HG02588 (cell line): ENCODE measurements around the gene PRR19.

Experiments
- ATAC-seq: cut with Tn5 transposase; IDR thresholded peaks from one replicate; pipeline ENCODE4 v1.9.1; 2021; ENCODE audit warnings: mild to moderate bottlenecking, moderate library complexity; ENCODE audit not compliant: unreplicated experiment

The PRR19 gene

GRCh38 chr19:42294471-42295137, 7.3 kb upstream of the PRR19 start:
- no peak for ATAC-seq

DNA sequence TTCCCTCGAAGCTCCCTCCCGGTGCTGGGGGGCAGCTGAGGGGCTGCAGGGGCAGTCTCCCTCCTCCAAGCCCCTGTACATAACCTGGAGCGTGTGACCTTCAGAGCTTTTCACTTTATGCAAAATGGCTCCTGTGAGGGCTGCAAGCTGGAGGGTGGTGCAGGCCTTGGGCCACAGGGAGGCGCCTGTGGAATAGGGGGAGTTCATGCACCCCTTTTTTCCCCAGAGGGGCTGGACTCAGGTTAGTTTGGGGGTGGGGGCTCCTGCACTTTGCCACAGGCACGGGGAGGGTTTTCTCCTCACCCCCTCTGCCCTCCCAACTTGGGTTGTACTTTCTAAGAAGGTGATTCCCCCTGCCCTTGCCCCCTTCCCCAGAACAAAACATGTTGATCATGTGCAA, 6.6 kb upstream of the PRR19 start:
- no peak for ATAC-seq

GRCh38 chr19:42295831-42296525, 6.0 kb upstream of the PRR19 start:
- peak; percentile 47 for ATAC-seq

- ATAC-seq = no peak
Measured at GRCh38 chr19:42297039-42297438, 4.9 kb upstream of the PRR19 start.

- ATAC-seq = no peak
Measured at GRCh38 chr19:42303101-42303464, 1.2 kb downstream of the PRR19 start.

DNA sequence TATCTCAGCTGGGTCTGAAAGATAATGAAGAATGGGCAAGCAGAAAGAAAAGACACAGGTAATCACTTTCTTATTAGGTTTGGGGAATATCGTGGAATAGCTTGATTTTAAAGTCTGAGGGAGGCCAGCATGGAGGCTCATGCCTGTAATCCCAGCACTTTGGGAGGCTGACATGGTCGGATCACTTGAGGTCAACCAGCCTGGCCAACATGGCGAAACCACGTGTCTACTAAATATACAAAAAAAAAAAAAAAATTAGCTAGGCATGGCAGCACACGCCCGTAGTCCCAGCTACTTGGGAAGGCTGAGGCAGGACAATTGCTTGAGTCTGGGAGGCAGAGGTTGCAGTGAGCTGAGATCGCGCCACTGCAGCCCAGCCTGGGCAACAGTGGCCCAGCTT, 1.9 kb downstream of the PRR19 start:
- ATAC-seq = no peak

- ATAC-seq = no peak
Measured at GRCh38 chr19:42306646-42307045, 4.7 kb downstream of the PRR19 start.

DNA sequence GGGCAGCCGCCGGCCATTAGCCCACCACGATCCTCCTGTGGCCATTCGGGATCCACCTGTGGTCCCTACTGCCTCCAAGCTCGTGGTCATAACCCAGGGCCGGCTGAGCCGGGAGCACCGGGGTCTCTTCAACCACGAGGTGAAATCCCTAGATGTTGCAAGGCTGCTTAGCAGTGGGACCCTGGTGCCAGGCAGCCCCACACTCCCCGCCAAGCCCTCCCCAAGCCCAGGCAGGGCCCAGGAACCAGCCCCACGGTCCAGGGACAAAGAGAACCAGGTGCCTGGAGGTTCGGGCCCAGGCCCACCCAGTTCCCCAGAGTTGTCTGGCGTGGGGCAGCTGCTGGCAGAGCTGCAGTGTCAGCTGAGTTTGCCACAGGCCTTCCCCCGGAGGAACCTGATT, 7.8 kb downstream of the PRR19 start:
- ATAC-seq = no peak

DNA sequence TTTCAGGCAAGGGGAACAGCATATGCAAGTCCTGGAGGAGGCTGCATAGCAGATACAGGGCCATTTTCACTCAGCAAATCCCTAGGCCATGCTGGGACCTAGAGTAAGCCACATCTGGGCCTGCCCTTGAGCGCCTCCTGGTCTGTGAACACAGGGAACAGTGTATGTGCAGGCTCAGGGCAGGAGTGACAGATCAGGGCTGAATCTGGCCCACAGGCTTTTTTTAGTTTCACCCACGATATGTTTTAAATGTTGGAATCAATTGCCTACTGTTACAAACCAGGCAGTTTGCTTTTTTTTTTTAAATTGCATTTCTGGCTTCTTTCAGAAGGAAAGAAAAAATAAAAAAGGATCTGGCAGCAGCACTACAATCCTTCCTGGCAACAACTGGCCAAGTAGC, 9.7 kb downstream of the PRR19 start:
- no peak for ATAC-seq

DNA sequence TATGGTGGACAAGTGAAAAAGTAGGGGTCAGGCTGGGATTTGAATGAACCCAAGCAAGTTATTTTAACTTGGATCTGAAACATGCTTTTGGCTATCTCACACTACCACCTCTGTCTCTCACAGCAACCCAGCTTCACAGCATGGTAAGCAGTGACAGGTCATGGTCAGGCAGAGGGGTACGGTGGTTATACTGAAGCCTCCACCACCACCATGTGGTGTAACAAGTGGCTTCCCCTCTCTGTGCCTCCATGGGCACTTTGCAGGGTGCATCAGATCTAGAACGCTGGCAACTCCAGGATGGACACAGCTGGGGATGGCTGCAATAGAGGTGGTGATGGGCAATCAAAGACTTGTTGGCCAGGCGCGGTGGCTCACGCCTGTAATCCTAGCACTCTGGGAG, 10.4 kb downstream of the PRR19 start:
- no peak for ATAC-seq

- no peak for ATAC-seq
Measured at GRCh38 chr19:42313096-42313839, 11.3 kb downstream of the PRR19 start, which contains the start of gene TMEM145. TMEM145 (plus strand) TSS chr19:42313309; CDS start chr19:42313377, 68 bp downstream.

- ATAC-seq = no peak
Measured at GRCh38 chr19:42313840-42314755, 12.2 kb downstream of the PRR19 start.

GRCh38 chr19:42315024-42315423, 13.1 kb downstream of the PRR19 start:
- ATAC-seq = no peak

- no peak for ATAC-seq
Measured at GRCh38 chr19:42316223-42317211, 14.6 kb downstream of the PRR19 start.

- no peak for ATAC-seq
Measured at GRCh38 chr19:42317535-42317934, 15.6 kb downstream of the PRR19 start.

DNA sequence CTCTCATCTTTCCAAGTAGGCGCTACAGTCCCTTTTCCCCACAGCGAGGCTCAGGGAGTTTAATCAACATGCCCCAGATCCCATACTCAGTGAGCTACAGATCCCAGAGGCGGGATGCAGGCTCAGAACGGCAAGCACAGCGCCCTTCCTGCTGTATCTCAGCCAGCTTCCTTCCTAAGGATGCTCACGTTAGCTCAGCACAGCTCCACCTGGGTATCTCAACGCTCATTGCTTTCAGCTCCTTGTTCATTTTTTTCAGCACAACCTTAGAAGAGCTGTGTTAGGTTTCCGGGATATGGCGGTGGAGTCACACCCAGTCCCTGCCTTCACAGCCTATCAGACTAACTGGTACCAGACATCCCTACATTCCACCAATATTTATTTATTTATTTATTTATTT, 20.4 kb downstream of the PRR19 start:
- no peak for ATAC-seq

DNA sequence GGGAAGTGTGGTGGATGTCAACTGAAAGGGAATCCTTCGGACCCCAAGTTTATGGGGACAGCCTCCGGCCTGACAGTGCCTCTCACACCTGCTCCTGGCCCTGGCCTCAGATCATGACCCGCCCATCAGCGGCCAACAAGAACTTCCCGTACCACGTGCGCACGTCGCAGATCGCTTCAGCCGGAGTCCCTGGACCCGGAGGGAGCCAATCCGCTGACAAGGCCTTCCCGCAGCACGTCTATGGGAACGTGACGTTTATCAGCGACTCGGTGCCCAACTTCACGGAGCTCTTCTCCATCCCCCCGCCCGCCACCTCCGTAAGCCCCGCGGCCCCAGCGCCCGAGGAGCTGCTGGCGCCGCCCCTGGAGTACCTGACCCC, 21.5 kb downstream of the PRR19 start:
- ATAC-seq = no peak

DNA sequence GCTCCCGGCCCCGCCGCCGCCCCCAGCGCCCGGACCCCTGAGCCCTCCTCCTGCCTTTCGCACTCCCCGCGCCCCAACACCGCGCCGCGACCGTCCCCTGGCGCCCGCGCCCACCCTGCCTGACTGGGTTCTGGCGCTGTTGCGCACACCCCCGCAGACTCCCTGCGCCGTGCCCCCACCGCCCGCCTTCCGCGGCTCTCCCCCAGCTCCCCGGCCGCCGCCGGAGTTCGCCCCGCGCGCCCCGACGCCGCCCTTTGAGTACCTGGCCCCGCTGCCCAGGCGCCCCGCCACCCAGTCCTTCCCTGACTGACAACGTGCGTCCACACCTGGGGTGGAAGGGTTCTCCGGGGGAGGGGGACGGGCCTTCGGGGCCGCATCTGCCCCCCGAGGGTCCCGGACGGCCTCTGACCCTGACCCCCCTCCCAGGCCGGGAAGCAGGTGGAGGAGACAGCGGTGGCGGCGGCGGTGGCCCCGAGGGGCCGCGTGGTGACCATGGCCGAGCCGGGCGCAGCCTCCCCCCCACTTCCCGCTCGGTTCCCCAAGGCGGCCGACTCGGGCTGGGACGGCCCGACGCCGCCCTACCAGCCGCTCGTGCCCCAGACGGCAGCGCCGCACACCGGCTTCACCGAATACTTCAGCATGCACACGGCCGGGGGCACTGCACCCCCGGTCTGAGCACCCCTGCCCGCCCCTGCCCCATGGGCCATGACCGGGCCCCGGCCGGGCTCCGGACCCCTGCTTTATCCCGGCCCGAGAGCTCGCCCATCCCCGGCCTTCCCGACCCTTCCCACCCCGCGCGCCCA, 22.1 kb downstream of the PRR19 start:
- ATAC-seq = no peak
